SK-N-SH treated with all-trans-retinoic acid at 6 μM for 48 hours (cell line): ENCODE measurements around the gene PPFIA1.

Experiments
- ATAC-seq: fragments of 200-7000 bp; cut with Tn5 transposase; 3 replicates; pipeline ENCODE4 v1.9.1; 2020; ENCODE audit warnings: mild to moderate bottlenecking, moderate library complexity
- ARNTL ChIP-seq: fragments of 450-650 bp; formaldehyde crosslinking; IDR thresholded peaks from 2 replicates; pipeline ENCODE4 v1.5.0; 2020; ENCODE audit warnings: low read depth, mild to moderate bottlenecking, moderate library complexity, borderline replicate concordance
- BACH2 ChIP-seq: fragments of 250-450 bp; sonication (Bioruptor Pico); IDR thresholded peaks from 2 replicates; pipeline ENCODE4 v1.9.0; 2021; ENCODE audit warnings: mild to moderate bottlenecking, borderline replicate concordance
- CREB5 ChIP-seq: fragments of 250-450 bp; sonication (Bioruptor Pico); IDR thresholded peaks from 2 replicates; pipeline ENCODE4 v1.5.1; 2020; ENCODE audit warnings: low read depth, mild to moderate bottlenecking, moderate library complexity
- CSRNP3 ChIP-seq: fragments of 250-450 bp; sonication (Bioruptor Pico); IDR thresholded peaks from 2 replicates; pipeline ENCODE4 v1.5.1; 2021; ENCODE audit warnings: mild to moderate bottlenecking, moderate library complexity
- ESRRG ChIP-seq: fragments of 250-450 bp; sonication (Bioruptor Pico); IDR thresholded peaks from 2 replicates; pipeline ENCODE4 v1.6.1; 2021; ENCODE audit warnings: mild to moderate bottlenecking
- GLIS3 ChIP-seq: fragments of 250-450 bp; sonication (Bioruptor Pico); IDR thresholded peaks from 2 replicates; pipeline ENCODE4 v1.5.0; 2020; ENCODE audit warnings: mild to moderate bottlenecking, moderate library complexity
- ISL1 ChIP-seq: fragments of 250-450 bp; sonication (Bioruptor Pico); IDR thresholded peaks from 2 replicates; pipeline ENCODE4 v2.1.2; 2022; ENCODE audit warnings: mild to moderate bottlenecking, moderate library complexity
- OSR1 ChIP-seq: fragments of 250-450 bp; sonication (Bioruptor Pico); IDR thresholded peaks from 2 replicates; pipeline ENCODE4 v1.8.0; 2022; ENCODE audit warnings: moderate library complexity, mild to moderate bottlenecking, inconsistent platforms
- PATZ1 ChIP-seq: fragments of 250-450 bp; sonication (Bioruptor Pico); IDR thresholded peaks from 2 replicates; pipeline ENCODE4 v1.8.0; 2020; ENCODE audit warnings: mild to moderate bottlenecking, moderate library complexity, borderline replicate concordance
- PPARA ChIP-seq: fragments of 250-450 bp; sonication (Bioruptor Pico); IDR thresholded peaks from 2 replicates; pipeline ENCODE4 v1.5.0; 2020; ENCODE audit warnings: mild to moderate bottlenecking, borderline replicate concordance
- RARB ChIP-seq: fragments of 250-450 bp; sonication (Bioruptor Pico); IDR thresholded peaks from 2 replicates; pipeline ENCODE4 v1.8.0; 2021; ENCODE audit warnings: mild to moderate bottlenecking, moderate library complexity
- SNAI2 ChIP-seq: fragments of 250-450 bp; sonication (Bioruptor Pico); IDR thresholded peaks from 2 replicates; pipeline ENCODE4 v1.5.0; 2020; ENCODE audit warnings: mild to moderate bottlenecking, moderate library complexity
- TOX ChIP-seq: fragments of 250-450 bp; sonication (Bioruptor Pico); IDR thresholded peaks from 2 replicates; pipeline ENCODE4 v1.8.0; 2021; ENCODE audit warnings: mild to moderate bottlenecking, moderate library complexity, borderline replicate concordance
- ZC3H10 ChIP-seq: fragments of 250-450 bp; sonication (Bioruptor Pico); IDR thresholded peaks from 2 replicates; pipeline ENCODE4 v1.5.1; 2021; ENCODE audit warnings: mild to moderate bottlenecking, moderate library complexity
- ZFP3 ChIP-seq: fragments of 250-450 bp; sonication (Bioruptor Pico); IDR thresholded peaks from 2 replicates; pipeline ENCODE4 v1.5.0; 2020; ENCODE audit warnings: mild to moderate bottlenecking, moderate library complexity
- ZFP30 ChIP-seq: fragments of 450-650 bp; formaldehyde crosslinking; IDR thresholded peaks from 2 replicates; pipeline ENCODE4 v1.5.0; 2022; ENCODE audit warnings: mild to moderate bottlenecking, moderate library complexity
- ZNF565 ChIP-seq: fragments of 450-650 bp; formaldehyde crosslinking; conservative IDR thresholded peaks from 2 replicates; pipeline ENCODE4 v1.5.0; 2020; ENCODE audit warnings: low read depth, mild to moderate bottlenecking, moderate library complexity
- ZNF70 ChIP-seq: fragments of 450-650 bp; formaldehyde crosslinking; IDR thresholded peaks from 2 replicates; pipeline ENCODE4 v1.5.0; 2020; ENCODE audit warnings: mild to moderate bottlenecking, moderate library complexity
- ZNF8 ChIP-seq: fragments of 450-650 bp; formaldehyde crosslinking; IDR thresholded peaks from 2 replicates; pipeline ENCODE4 v1.5.0; 2020; ENCODE audit warnings: mild to moderate bottlenecking, moderate library complexity
- TF ChIP-seq, protein P1 (sequence below): fragments of 250-450 bp; sonication (Bioruptor Pico); IDR thresholded peaks from 2 replicates; pipeline ENCODE4 v1.5.0; 2020; ENCODE audit warnings: mild to moderate bottlenecking, moderate library complexity

PPFIA1 gene

GRCh38 chr11:70297341-70297740 lies 26.9 kb downstream of the PPFIA1 start:
- TF ChIP-seq BACH2 (no peak), ZFP30 (CRISPR knock-in tag) (no peak), PPARA (CRISPR knock-in tag) (no peak), CSRNP3 (CRISPR knock-in tag) (no peak), OSR1 (no peak), GLIS3 (CRISPR knock-in tag) (no peak), ISL1 (CRISPR knock-in tag) (no peak), ESRRG (CRISPR knock-in tag) (no peak), CREB5 (CRISPR knock-in tag) (no peak), SNAI2 (CRISPR knock-in tag) (no peak), ZC3H10 (no peak), ZNF8 (CRISPR knock-in tag) (no peak), ZNF70 (no peak)
- TF ChIP-seq, protein P1, sequence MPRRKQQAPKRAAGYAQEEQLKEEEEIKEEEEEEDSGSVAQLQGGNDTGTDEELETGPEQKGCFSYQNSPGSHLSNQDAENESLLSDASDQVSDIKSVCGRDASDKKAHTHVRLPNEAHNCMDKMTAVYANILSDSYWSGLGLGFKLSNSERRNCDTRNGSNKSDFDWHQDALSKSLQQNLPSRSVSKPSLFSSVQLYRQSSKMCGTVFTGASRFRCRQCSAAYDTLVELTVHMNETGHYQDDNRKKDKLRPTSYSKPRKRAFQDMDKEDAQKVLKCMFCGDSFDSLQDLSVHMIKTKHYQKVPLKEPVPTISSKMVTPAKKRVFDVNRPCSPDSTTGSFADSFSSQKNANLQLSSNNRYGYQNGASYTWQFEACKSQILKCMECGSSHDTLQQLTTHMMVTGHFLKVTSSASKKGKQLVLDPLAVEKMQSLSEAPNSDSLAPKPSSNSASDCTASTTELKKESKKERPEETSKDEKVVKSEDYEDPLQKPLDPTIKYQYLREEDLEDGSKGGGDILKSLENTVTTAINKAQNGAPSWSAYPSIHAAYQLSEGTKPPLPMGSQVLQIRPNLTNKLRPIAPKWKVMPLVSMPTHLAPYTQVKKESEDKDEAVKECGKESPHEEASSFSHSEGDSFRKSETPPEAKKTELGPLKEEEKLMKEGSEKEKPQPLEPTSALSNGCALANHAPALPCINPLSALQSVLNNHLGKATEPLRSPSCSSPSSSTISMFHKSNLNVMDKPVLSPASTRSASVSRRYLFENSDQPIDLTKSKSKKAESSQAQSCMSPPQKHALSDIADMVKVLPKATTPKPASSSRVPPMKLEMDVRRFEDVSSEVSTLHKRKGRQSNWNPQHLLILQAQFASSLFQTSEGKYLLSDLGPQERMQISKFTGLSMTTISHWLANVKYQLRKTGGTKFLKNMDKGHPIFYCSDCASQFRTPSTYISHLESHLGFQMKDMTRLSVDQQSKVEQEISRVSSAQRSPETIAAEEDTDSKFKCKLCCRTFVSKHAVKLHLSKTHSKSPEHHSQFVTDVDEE (CRISPR knock-in tag), result no peak
- ATAC-seq, result no peak; the same call in 2 of the 3 replicates

DNA sequence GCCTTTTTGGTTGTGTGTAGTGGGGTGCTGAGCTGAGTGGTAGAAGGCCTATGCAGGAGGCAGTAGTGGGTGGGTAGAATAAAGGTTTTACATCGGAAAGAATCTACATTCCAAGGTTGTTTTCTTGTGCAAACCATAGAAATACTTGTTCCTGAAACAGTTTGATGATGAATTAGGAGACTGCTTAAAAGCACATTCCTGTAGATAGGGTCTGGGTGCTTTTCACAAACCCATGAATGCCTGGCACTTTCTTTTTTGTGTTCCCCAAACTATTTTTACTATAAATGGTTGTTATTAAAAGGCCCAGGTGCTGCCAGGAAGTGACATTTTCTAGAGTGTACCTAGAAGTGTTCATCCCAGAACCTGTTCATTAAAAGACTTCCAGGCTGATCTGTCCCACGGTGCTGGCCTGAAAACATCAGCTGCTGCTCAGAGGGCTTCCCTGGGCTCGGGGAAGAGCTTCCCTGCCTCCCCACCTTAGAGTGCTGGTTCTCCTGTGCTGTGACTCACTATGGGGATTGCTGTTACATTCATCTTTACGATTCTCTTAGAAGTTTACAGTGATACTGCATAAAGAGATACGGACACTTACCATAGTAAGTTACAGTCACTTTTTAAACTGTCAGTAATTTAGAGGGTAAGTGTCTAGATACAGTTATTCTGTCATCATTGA lies 27.9 kb downstream of the PPFIA1 start:
- no peak for TF ChIP-seq ZNF8 (CRISPR knock-in tag)
- no peak for TF ChIP-seq GLIS3 (CRISPR knock-in tag)
- TF ChIP-seq, protein P1 (CRISPR knock-in tag), result no peak
- TF ChIP-seq BACH2, result no peak
- ATAC-seq, result no peak

DNA sequence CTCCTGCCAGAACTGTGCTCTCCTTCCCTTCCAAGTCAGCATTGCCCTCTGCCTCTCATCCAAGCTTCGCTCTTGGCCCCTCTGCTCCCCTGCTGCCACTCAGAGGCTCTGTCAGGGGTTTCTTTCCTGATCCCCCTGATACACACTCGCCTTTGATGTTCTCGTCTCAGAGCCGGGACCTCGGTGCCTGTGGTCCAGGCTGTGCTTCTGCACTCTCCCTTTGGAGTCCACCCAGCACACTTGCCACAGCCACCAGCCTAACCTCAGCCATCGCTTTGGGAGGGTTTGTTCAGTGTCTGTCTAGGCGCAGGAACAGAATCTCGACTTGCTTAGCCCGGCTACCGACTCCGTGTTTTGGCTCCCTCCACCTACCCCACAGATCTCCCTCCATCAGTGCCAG lies 29.1 kb downstream of the PPFIA1 start:
- ATAC-seq, result no peak
- TF ChIP-seq ISL1 (CRISPR knock-in tag), result no peak
- TF ChIP-seq CSRNP3 (CRISPR knock-in tag), result no peak
- no peak for TF ChIP-seq RARB (CRISPR knock-in tag)
- no peak for TF ChIP-seq ZNF70
- no peak for TF ChIP-seq PPARA (CRISPR knock-in tag)
- no peak for TF ChIP-seq ARNTL (CRISPR knock-in tag)
- no peak for TF ChIP-seq ZNF8 (CRISPR knock-in tag)
- TF ChIP-seq ZFP3 (CRISPR knock-in tag), result no peak
- TF ChIP-seq ZC3H10, result no peak
- no peak for TF ChIP-seq GLIS3 (CRISPR knock-in tag)
- TF ChIP-seq CREB5 (CRISPR knock-in tag), result no peak
- TF ChIP-seq ZNF565 (CRISPR knock-in tag), result no peak
- TF ChIP-seq PATZ1 (CRISPR knock-in tag), result no peak
- TF ChIP-seq ESRRG (CRISPR knock-in tag), result no peak
- no peak for TF ChIP-seq BACH2
- TF ChIP-seq OSR1, result no peak
- TF ChIP-seq SNAI2 (CRISPR knock-in tag), result no peak
- no peak for TF ChIP-seq TOX
